Esophagus (tissue), 2 donors: Measurements from ENCODE around the gene HOXD10. TPM values are rescaled to one million over a fixed set of nuclear protein-coding genes. Genes with fewer than 3 reads are reported as not detected.

ENCODE experiments used
- H3K27ac ChIP-seq, 2 donors: one replicate each; pipeline ENCODE4 v1.5.1; 2013; ENCODE audit warnings: low read depth in 2 of 2, mild to moderate bottlenecking in 2 of 2, inconsistent platforms in 1 of 2, low read length in 1 of 2, moderate library complexity in 1 of 2
- H3K27me3 ChIP-seq, 2 donors: one replicate each; pipeline ENCODE4 v1.6.1; 2013; ENCODE audit warnings: low read length in 2 of 2, control low read depth in 1 of 2, mild to moderate bottlenecking in 1 of 2; ENCODE audit not compliant: insufficient read depth in 2 of 2, control insufficient read depth in 1 of 2
- H3K36me3 ChIP-seq, 2 donors: one replicate each; pipeline ENCODE4 v1.6.1; 2013; ENCODE audit warnings: low read length in 1 of 2; ENCODE audit not compliant: control insufficient read depth in 2 of 2, insufficient read depth in 2 of 2
- H3K4me1 ChIP-seq, 2 donors: one replicate each; pipeline ENCODE4 v1.6.1; 2013; ENCODE audit warnings: low read length in 1 of 2; ENCODE audit not compliant: control insufficient read depth in 2 of 2, insufficient read depth in 2 of 2
- H3K4me3 ChIP-seq, 2 donors: one replicate each; pipeline ENCODE4 v1.5.1; 2013; ENCODE audit warnings: low read length in 2 of 2, mild to moderate bottlenecking in 2 of 2, low read depth in 1 of 2, moderate library complexity in 1 of 2
- H3K9me3 ChIP-seq, 2 donors: one replicate each; pipeline ENCODE4 v1.6.1; 2013; ENCODE audit warnings: mild to moderate bottlenecking in 2 of 2, low read depth in 1 of 2, low read length in 1 of 2, moderate library complexity in 1 of 2; ENCODE audit not compliant: control insufficient read depth in 2 of 2, insufficient read depth in 1 of 2
- WGBS, 2 donors: extraction: QIAGEN DNeasy Blood & Tissue Kit; methylation state at CpG; one replicate each; pipeline ENCODE4 v1.1.7; 2013; 5-methylcytosine and 5-hydroxymethylcytosine counted together
- polyA plus RNA-seq, 2 donors: library from polyadenylated mRNA; stranded (reverse); fragments of 200-250 nt; gene quantifications; one replicate each; pipeline ENCODE4 v1.2.3, GENCODE V29; 2013
- donor health status: healthy with polysubstance abuse.
- donor health status: Bipolar disorder and iron deficiency.

HOXD10 gene
- polyA plus RNA-seq, 2 donors, result 0.18 to 0.31 TPM

DNA sequence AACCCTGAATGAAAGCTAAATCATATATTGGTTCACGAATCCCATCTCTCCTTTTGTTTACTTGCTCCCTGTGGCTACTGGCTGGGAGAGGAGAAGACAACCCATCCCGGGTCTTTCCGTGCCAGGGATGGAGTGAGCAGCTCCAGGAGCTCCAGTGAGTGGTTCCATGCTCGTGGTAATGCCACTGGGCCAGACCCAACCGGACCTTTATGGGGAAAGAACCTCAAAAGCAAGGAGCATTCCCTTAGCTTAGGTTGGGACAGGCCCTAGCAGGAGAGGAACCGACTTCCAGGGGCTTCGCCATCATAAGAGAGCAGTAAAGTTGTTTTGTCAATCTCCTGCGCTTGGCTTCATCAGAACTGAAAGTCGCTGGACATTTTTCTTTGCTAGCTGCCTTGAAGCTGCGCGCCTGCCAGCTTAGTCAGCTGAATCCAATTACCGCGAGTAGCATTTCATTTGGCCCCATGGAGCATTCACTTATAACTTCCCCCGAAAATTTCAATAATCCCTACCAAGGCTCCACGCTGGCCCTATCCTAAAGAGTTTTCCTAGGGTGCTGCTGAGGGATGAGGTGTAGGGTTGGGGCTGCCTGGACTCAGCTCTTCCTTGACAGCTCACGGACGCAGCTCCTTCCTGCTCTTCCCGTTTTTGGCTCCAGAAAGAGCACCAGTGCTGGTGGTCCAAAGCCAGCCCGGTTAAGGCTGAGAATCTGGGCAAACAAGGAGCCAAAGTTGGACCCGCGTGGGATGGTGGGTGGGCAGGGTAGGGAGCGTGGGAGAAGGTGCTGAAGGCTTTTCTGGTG lies 45.4 kb downstream of the HOXD10 start:
- peaks cover 17 to 78% of the 10 kb centered on the region in 2 donors for H3K27me3 ChIP-seq
- H3K4me3 ChIP-seq, result no peak overlapping the region
- 9 to 13% methylated on average over 22 of the region's 22 CpGs for WGBS, 2 donors
- H3K27ac ChIP-seq, result no peak overlapping the region
- peaks cover 5 to 12% of the 10 kb centered on the region in 2 donors for H3K4me1 ChIP-seq
- H3K9me3 ChIP-seq, result peaks cover 0 to 14% of the 10 kb centered on the region in 2 donors
- H3K36me3 ChIP-seq, result no peaks in the 10 kb centered on the region

DNA sequence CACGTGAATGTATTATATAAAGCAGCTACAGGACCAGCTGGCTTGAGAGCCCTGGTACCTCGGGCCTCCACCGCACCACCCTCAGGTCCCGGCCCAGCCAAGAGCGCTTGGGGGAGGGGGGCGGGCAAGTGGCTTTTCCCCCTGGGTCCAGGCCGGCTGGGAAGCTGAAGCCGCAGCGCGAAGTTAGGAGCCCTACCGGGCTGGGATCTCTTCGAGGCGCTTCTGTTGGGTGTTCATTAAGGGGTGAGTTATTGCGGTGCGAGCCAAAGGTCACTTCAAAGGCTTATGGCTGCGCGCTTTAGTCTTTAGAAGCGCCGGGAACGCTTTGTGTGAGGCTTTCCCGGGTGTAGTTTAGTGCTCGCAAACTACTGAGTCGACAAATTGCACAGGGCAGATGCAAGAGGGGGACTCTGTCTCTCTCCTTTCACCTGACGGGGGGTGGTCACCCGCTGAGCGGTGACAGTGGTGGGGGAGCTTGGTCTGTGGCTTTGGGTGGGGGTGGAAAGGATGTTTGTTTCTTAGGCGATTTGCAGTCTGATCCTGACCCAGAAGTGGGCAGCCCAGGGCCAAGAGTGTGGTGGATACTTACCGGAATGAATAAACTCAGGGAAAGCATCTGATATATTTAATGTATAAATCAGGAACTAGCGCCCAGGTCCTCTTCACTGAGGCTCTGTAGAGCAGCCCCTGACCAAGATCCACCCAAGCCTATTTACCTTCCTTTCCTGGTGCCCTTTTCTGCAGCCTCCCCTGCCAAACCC lies 46.5 kb downstream of the HOXD10 start:
- no peak overlapping the region for H3K4me3 ChIP-seq

DNA sequence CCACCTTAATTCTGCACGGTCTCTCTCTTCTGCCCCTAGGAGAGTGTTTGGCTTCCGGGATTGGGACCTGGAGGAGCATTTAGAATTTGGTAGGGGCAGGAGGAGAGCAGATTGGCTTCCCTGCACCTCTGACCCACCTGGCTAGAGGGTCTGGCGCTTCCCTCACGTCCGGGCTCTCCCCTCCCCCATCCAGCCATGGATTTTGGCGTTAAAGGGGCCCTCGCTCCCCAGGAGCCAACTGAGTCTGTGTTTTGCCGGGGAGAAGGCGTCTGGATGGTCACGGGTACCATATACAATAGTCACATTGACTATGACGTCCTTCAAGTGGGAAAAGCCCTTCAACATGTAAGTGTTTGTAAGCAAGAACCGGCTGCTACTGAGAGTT lies 47.1 kb downstream of the HOXD10 start:
- peaks cover 5 to 12% of the 10 kb centered on the region in 2 donors for H3K4me1 ChIP-seq
- WGBS, 2 donors, result 21 to 23% methylated on average over 12 of the region's 12 CpGs
- no peak overlapping the region for H3K27ac ChIP-seq
- H3K36me3 ChIP-seq, result no peaks in the 10 kb centered on the region
- H3K4me3 ChIP-seq, result no peak overlapping the region
- H3K27me3 ChIP-seq, result peaks cover 17 to 66% of the 10 kb centered on the region in 2 donors
- peaks cover 0 to 14% of the 10 kb centered on the region in 2 donors for H3K9me3 ChIP-seq

More for the DNA sequence above, 46.5 kb downstream of the HOXD10 start:
- Histone ChIP-seq H3K9me3 (peaks cover 0 to 14% of the 10 kb centered on the region in 2 donors), H3K27me3 (peaks cover 17 to 69% of the 10 kb centered on the region in 2 donors), H3K27ac (no peak overlapping the region), H3K36me3 (no peaks in the 10 kb centered on the region), H3K4me1 (peaks cover 5 to 12% of the 10 kb centered on the region in 2 donors)
- WGBS, 2 donors, result 12 to 18% methylated on average over 29 of the region's 29 CpGs

DNA sequence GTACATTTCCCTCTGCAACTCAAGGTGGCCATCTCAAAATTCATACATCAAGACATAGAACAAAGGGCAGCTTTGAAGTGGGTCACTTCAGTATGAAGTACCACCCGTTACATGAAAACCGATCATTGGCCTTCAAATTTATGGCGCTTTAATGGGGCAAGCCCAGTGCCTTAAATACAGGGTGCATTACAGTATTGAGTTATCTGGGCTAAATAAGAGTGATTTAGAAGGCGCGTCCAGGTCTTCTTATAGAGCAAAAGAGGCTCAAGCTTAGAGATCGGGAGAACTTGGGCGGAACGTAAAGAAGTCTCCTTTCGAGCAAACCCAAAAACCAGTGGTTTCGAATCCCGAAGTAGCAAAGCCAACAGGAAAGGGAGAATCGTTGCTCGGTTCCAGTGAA lies 47.6 kb downstream of the HOXD10 start:
- Histone ChIP-seq H3K4me3 (no peak overlapping the region), H3K4me1 (peaks cover 5 to 12% of the 10 kb centered on the region in 2 donors), H3K27ac (no peak overlapping the region), H3K36me3 (no peaks in the 10 kb centered on the region), H3K27me3 (peaks cover 17 to 62% of the 10 kb centered on the region in 2 donors), H3K9me3 (peaks cover 0 to 14% of the 10 kb centered on the region in 2 donors)
- WGBS, 2 donors, result 25 to 30% methylated on average over 13 of the region's 13 CpGs

DNA sequence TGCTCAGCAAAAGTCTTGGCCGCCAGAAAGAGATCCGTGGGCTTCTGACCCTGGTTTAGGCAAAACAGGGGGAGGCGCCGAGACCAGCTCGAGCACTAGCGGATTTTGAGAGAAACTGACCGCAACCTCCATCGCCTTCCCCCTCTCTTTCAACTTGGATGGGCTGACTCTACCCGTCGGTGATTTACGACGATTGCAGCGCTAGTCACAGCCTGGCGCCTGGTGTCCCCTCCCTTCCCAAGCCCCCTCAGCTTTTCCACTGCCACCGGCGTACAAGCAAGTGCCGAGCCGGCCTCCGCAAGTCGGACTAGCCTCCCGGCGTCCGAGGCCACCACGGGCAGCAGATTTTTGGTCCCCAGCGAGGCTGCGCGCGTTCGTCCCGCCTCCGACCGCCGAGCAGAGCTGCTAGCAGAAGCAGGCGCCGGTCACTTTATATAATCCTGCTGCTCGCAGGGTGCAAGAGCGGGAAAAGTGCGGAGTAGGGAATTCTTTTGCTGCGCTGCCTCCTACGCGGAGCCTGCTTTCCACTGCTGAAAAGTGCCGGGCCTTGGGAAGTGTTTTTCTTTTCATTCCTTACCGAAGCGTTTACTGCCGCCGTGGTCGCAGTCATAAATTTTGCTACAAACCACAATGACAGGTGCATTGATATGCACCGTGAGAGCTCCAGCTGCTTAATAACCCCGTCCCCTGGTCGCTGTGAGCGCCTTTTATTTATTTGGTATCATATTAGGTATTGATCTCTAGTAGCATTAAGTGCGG lies 48.2 kb downstream of the HOXD10 start:
- Histone ChIP-seq H3K27ac (no peak overlapping the region), H3K9me3 (peaks cover 0 to 13% of the 10 kb centered on the region in 2 donors), H3K4me1 (peaks cover 5 to 10% of the 10 kb centered on the region in 2 donors), H3K27me3 (peaks cover 17 to 56% of the 10 kb centered on the region in 2 donors), H3K36me3 (no peaks in the 10 kb centered on the region), H3K4me3 (no peak overlapping the region)
- WGBS, 2 donors, result 7 to 18% methylated on average over 52 of the region's 52 CpGs

DNA sequence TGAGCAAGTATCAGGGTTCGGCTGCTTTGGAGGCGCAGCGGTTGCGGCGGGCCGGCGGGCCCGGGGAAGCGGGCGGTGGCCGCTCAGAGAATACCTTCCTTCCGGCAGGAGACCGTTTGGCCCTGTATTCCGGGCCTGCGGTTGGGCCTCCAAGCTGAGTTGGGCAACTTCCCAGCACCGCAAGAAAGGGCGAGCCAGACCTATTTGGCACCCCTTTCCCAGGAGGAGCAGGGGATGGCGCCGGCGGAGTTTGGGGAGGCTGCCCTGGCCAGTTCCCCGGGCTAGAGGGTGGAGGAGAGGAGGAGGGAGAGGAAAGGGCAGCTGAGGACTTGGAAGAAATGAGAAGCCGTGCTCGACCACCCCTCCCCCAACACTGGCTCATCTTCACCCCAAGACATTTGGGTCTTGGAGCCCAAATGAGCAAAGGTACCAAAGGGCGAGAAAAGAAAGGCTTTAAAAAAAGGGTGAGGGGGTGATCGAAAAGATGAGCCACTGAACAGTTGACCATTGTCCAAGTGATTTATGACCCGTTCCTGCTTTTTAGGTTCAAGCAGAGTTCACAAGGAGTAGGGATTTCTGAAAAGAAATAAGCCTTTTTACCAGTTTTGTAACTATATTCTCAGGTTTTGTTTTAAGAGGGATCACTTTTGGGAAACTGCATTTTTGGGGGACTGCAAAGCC lies 48.9 kb downstream of the HOXD10 start:
- H3K36me3 ChIP-seq, result no peaks in the 10 kb centered on the region
- H3K27ac ChIP-seq, result no peak overlapping the region
- peaks cover 0 to 10% of the 10 kb centered on the region in 2 donors for H3K9me3 ChIP-seq
- H3K4me3 ChIP-seq, result no peak overlapping the region
- H3K4me1 ChIP-seq, result peaks cover 2 to 5% of the 10 kb centered on the region in 2 donors
- peaks cover 17 to 49% of the 10 kb centered on the region in 2 donors for H3K27me3 ChIP-seq
- 11 to 19% methylated on average over 26 of the region's 26 CpGs for WGBS, 2 donors

DNA sequence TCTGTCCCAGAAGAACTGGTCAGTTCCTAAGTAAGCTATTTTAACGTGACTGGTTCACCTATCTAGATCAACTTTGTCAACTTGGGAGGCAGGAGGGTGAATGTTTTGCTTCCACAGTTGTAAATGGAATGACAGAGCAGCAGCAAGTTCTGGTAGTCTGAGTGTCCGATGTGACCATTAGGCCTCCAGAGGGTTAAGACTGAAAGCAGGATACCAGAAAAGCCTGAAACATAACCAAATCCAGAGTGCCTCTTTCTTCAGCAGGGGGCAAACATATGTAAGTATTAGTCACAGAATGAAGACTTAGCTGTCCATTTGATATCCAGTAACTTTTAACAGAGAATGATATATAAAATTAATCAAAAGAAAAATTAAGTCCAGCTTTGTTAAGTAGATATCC lies 49.7 kb downstream of the HOXD10 start:
- H3K4me3 ChIP-seq, result no peak overlapping the region
- H3K27ac ChIP-seq, result no peak overlapping the region
- H3K4me1 ChIP-seq, result peaks cover 2 to 5% of the 10 kb centered on the region in 2 donors
- H3K9me3 ChIP-seq, result peaks cover 0 to 8% of the 10 kb centered on the region in 2 donors
- 21 to 39% methylated on average over 2 of the region's 2 CpGs for WGBS, 2 donors
- no peaks in the 10 kb centered on the region for H3K36me3 ChIP-seq
- H3K27me3 ChIP-seq, result peaks cover 19 to 44% of the 10 kb centered on the region in 2 donors

DNA sequence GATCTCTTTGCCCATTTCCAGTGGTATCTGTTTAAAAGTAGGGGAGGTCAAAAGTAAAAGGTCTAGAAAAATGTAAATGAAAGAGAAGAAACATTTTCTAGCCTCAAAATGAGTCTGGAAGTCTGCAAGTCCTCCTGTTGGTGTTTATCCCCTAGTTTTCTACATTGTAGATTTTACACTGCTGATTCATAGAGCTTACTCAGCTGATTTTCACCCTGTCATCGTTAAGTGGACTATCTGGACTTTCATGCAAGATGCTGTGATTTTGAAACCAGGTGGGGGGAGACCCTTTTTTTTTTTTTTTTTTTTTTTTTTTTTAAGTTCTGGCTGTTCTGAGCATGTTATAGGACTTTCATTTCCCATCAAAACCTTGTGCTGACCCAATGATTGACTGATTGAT lies 50.8 kb downstream of the HOXD10 start:
- Histone ChIP-seq H3K27ac (no peak overlapping the region), H3K27me3 (peaks cover 24 to 42% of the 10 kb centered on the region in 2 donors), H3K9me3 (peaks cover 8 to 11% of the 10 kb centered on the region in 2 donors), H3K4me1 (peaks cover 6 to 10% of the 10 kb centered on the region in 2 donors), H3K36me3 (no peaks in the 10 kb centered on the region), H3K4me3 (no peak overlapping the region)
- WGBS, 2 donors, result 59 to 62% methylated on average over 1 of the region's 1 CpG

DNA sequence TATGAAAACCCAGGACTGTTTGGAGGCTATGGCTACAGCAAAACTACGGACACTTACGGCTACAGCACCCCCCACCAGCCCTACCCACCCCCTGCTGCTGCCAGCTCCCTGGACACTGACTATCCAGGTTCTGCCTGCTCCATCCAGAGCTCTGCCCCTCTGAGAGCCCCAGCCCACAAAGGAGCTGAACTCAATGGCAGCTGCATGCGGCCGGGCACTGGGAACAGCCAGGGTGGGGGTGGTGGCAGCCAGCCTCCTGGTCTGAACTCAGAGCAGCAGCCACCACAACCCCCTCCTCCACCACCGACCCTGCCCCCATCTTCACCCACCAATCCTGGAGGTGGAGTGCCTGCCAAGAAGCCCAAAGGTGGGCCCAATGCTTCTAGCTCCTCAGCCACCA lies 52.6 kb downstream of the HOXD10 start:
- WGBS, 2 donors, result 67 to 75% methylated on average over 5 of the region's 5 CpGs
- Histone ChIP-seq H3K4me1 (peaks cover 7 to 9% of the 10 kb centered on the region in 2 donors), H3K27me3 (peaks cover 22 to 32% of the 10 kb centered on the region in 2 donors), H3K9me3 (peaks cover 8 to 11% of the 10 kb centered on the region in 2 donors), H3K27ac (no peak overlapping the region), H3K36me3 (no peaks in the 10 kb centered on the region), H3K4me3 (no peak overlapping the region)
